Peyer's patch (tissue), 4 donors: Measurements from ENCODE around the gene RPGRIP1L. TPM values are rescaled to one million over a fixed set of nuclear protein-coding genes. Genes with fewer than 3 reads are reported as not detected.

ENCODE experiments used
- DNase-seq, 3 donors: peaks; one replicate each; pipeline ENCODE4 v3.0.0-alpha.2; 2017 to 2019
- H3K27ac ChIP-seq, 4 donors: fragments of 200-600 bp; sonication (generic); one replicate each; pipeline ENCODE4 v1.5.1; 2016 to 2019
- H3K27me3 ChIP-seq, 2 donors: fragments of 200-600 bp; sonication (generic); one replicate each; pipeline ENCODE4 v1.5.1; 2019
- H3K36me3 ChIP-seq, 3 donors: fragments of 200-600 bp; sonication (generic); one replicate each; pipeline ENCODE4 v1.5.1; 2016 to 2019
- H3K4me1 ChIP-seq, 4 donors: fragments of 200-600 bp; sonication (generic); one replicate each; pipeline ENCODE4 v1.5.1; 2016 to 2019
- H3K4me3 ChIP-seq, 4 donors: fragments of 200-600 bp; sonication (generic); 1 replicate in 3 of 4; 2 replicates in 1 of 4; pipeline ENCODE4 v1.5.1; 2016 to 2019; ENCODE audit warnings: mild to moderate bottlenecking in 1 of 4
- H3K9me3 ChIP-seq, 4 donors: fragments of 200-600 bp; sonication (generic); one replicate each; pipeline ENCODE4 v1.5.1; 2016 to 2019; ENCODE audit warnings: mild to moderate bottlenecking in 1 of 4
- CTCF ChIP-seq, 6 experiments: fragments of 450-650 bp in 4 of 6; fragments of 200-600 bp in 2 of 6; sonication (generic) in 1 of 6; IDR thresholded peaks; one replicate each; pipeline ENCODE4 v1.5.1; 2017 to 2019; ENCODE audit warnings: antibody characterized with exemption in 6 of 6, mild to moderate bottlenecking in 3 of 6, moderate library complexity in 1 of 6
- POLR2A ChIP-seq, 2 donors: fragments of 450-650 bp; IDR thresholded peaks; one replicate each; pipeline ENCODE4 v1.5.1; 2017; ENCODE audit warnings: antibody characterized with exemption in 2 of 2, mild to moderate bottlenecking in 2 of 2, moderate library complexity in 2 of 2
- total RNA-seq, 4 donors: library from RNA; depleted of rRNA; stranded (reverse); fragments of >200 nt; gene quantifications; one replicate each; pipeline ENCODE4 v1.1.0, GENCODE V29; 2016

Gene RPGRIP1L
- total RNA-seq, 4 donors from 2014 or later: 1.1 to 9.1 (median 3.3) TPM

GRCh38 chr16:53721017-53721416 lies 17.4 kb upstream of the RPGRIP1L start:
- Histone ChIP-seq H3K4me1 (peaks cover 0 to 8% (median 0%) of the 10 kb centered on the region in 4 donors), H3K9me3 (no peaks in the 10 kb centered on the region), H3K36me3 (no peaks in the 10 kb centered on the region), H3K4me3 (no peak overlapping the region), H3K27me3 (no peaks in the 10 kb centered on the region), H3K27ac (no peak overlapping the region)
- TF ChIP-seq POLR2A (IDR thresholded peaks at IDR 0.05): no peak
- TF ChIP-seq CTCF (IDR thresholded peaks at IDR 0.05): no peak
- DNase-seq: no peak

- TF ChIP-seq CTCF (IDR thresholded peaks at IDR 0.05) (no peak), POLR2A (IDR thresholded peaks at IDR 0.05) (no peak)
- H3K36me3 ChIP-seq: no peaks in the 10 kb centered on the region
- H3K4me1 ChIP-seq: peaks cover 0 to 15% (median 0%) of the 10 kb centered on the region in 4 donors
- DNase-seq: no peak
- H3K27ac ChIP-seq: no peak overlapping the region
- H3K9me3 ChIP-seq: no peaks in the 10 kb centered on the region
- H3K27me3 ChIP-seq: no peaks in the 10 kb centered on the region
- H3K4me3 ChIP-seq: no peak overlapping the region
These were observed 13.9 kb upstream of the RPGRIP1L start for GRCh38 chr16:53717577-53717976.

GRCh38 chr16:53715023-53715384 lies 11.3 kb upstream of the RPGRIP1L start:
- H3K4me1 ChIP-seq: peaks cover 0 to 19% (median 0%) of the 10 kb centered on the region in 4 donors
- TF ChIP-seq POLR2A (IDR thresholded peaks at IDR 0.05): no peak
- no peak for TF ChIP-seq CTCF (IDR thresholded peaks at IDR 0.05)
- H3K36me3 ChIP-seq: no peaks in the 10 kb centered on the region
- no peak overlapping the region for H3K27ac ChIP-seq
- H3K27me3 ChIP-seq: no peaks in the 10 kb centered on the region
- DNase-seq: no peak
- H3K4me3 ChIP-seq: no peak overlapping the region
- H3K9me3 ChIP-seq: no peaks in the 10 kb centered on the region

- no peaks in the 10 kb centered on the region for H3K36me3 ChIP-seq
- no peak overlapping the region for H3K4me3 ChIP-seq
- no peak for TF ChIP-seq POLR2A (IDR thresholded peaks at IDR 0.05)
- no peak for TF ChIP-seq CTCF (IDR thresholded peaks at IDR 0.05)
- no peaks in the 10 kb centered on the region for H3K27me3 ChIP-seq
- H3K27ac ChIP-seq: no peak overlapping the region
- no peaks in the 10 kb centered on the region for H3K9me3 ChIP-seq
- DNase-seq: no peak
- peaks cover 0 to 19% (median 0%) of the 10 kb centered on the region in 4 donors for H3K4me1 ChIP-seq
These were observed 10.8 kb upstream of the RPGRIP1L start for GRCh38 chr16:53714205-53715022.

GRCh38 chr16:53713403-53714204 lies 9.9 kb upstream of the RPGRIP1L start:
- H3K27ac ChIP-seq: no peak overlapping the region
- H3K36me3 ChIP-seq: no peaks in the 10 kb centered on the region
- TF ChIP-seq CTCF (IDR thresholded peaks at IDR 0.05): no peak
- TF ChIP-seq POLR2A (IDR thresholded peaks at IDR 0.05): no peak
- DNase-seq: no peak
- H3K4me3 ChIP-seq: no peak overlapping the region
- H3K27me3 ChIP-seq: no peaks in the 10 kb centered on the region
- H3K4me1 ChIP-seq: peaks cover 0 to 19% (median 0%) of the 10 kb centered on the region in 4 donors
- no peaks in the 10 kb centered on the region for H3K9me3 ChIP-seq
